ENCODE data around the gene COA3. TPM values are rescaled to one million over a fixed set of nuclear protein-coding genes. Genes with fewer than 3 reads are reported as not detected.

Gene COA3
- total RNA-seq, 1 experiment from 2014 or later, result 54.2 TPM

GRCh38 chr17:42766124-42766523 lies 32.4 kb downstream of the COA3 start:
- CTCF ChIA-PET, result interaction anchor here (0.7 to 1.1 kb wide), 3 partner anchors 83 to 211 kb away, joined by 3 to 4 read pairs (median 3); no protein-coding TSS in a partner anchor
- H3K9me3 Mint-ChIP-seq, result no peaks in the 10 kb centered on the region

GRCh38 chr17:42761638-42762037 lies 36.9 kb downstream of the COA3 start:
- ChIA-PET POLR2A (interaction anchor here (0.6 to 1.9 kb wide), 2 partner anchors 18 to 86 kb away, joined by 3 to 6 read pairs; partner anchors contain the start of gene EZH1), CTCF (interaction anchor here (1.1 to 5.2 kb wide), 13 partner anchors 12 to 237 kb away, joined by 3 to 117 read pairs (median 7); partner anchors contain the start of genes BECN1, CNTD1, COA3 and PSMC3IP)
- TF ChIP-seq TEAD4 (CRISPR knock-in tag; IDR thresholded peaks at IDR 0.05) (no peak), ZBTB21 (CRISPR knock-in tag; IDR thresholded peaks at IDR 0.05; ENCODE audit: borderline replicate concordance) (no peak), RELA (CRISPR knock-in tag; IDR thresholded peaks at IDR 0.05; ENCODE audit: borderline replicate concordance) (no peak), OVOL2 (CRISPR knock-in tag; IDR thresholded peaks at IDR 0.05; ENCODE audit: borderline replicate concordance) (no peak), NFE2L1 (CRISPR knock-in tag; IDR thresholded peaks at IDR 0.05) (no peak), MLX (CRISPR knock-in tag; IDR thresholded peaks at IDR 0.05) (no peak), SMAD3 (CRISPR knock-in tag; IDR thresholded peaks at IDR 0.05; ENCODE audit: borderline replicate concordance) (no peak), SP1 (CRISPR knock-in tag; conservative IDR thresholded peaks at IDR 0.05) (no peak), MXD4 (CRISPR knock-in tag; IDR thresholded peaks at IDR 0.05; ENCODE audit: borderline replicate concordance) (no peak), ZNF512 (CRISPR knock-in tag; IDR thresholded peaks at IDR 0.05; ENCODE audit: borderline replicate concordance) (no peak), SOX15 (CRISPR knock-in tag; IDR thresholded peaks at IDR 0.05) (no peak), E2F5 (CRISPR knock-in tag; IDR thresholded peaks at IDR 0.05) (no peak), ZMAT4 (CRISPR knock-in tag; IDR thresholded peaks at IDR 0.05) (no peak), NR3C1 (CRISPR knock-in tag; conservative IDR thresholded peaks at IDR 0.05; ENCODE audit: low read depth) (no peak), RORB (CRISPR knock-in tag; IDR thresholded peaks at IDR 0.05) (no peak)

More at GRCh38 chr17:42766124-42766523, 32.4 kb downstream of the COA3 start:
- no peak for ATAC-seq
- no peak overlapping the region for H3K27ac Mint-ChIP-seq
- no peak overlapping the region for H3K4me3 Mint-ChIP-seq
- no peak for DNase-seq (ENCODE audit: low spot score)
- no peaks in the 10 kb centered on the region for H3K36me3 Mint-ChIP-seq
- TF ChIP-seq NR1H2 (CRISPR knock-in tag; IDR thresholded peaks at IDR 0.05) (no peak), ESRRA (CRISPR knock-in tag; IDR thresholded peaks at IDR 0.05; ENCODE audit: borderline replicate concordance) (no peak), GRHL2 (CRISPR knock-in tag; IDR thresholded peaks at IDR 0.05; ENCODE audit: insufficient replicate concordance, severe bottlenecking) (no peak), GABPB1 (CRISPR knock-in tag; IDR thresholded peaks at IDR 0.05) (no peak), ZNF671 (CRISPR knock-in tag; IDR thresholded peaks at IDR 0.05) (no peak), ETV6 (CRISPR knock-in tag; IDR thresholded peaks at IDR 0.05) (no peak), CDX4 (CRISPR knock-in tag; IDR thresholded peaks at IDR 0.05; ENCODE audit: borderline replicate concordance) (no peak), KAT7 (CRISPR knock-in tag; IDR thresholded peaks at IDR 0.05; ENCODE audit: borderline replicate concordance) (no peak), GTF2I (CRISPR knock-in tag; conservative IDR thresholded peaks at IDR 0.05) (no peak), HMGA2 (CRISPR knock-in tag; IDR thresholded peaks at IDR 0.05) (no peak), FOXP4 (CRISPR knock-in tag; IDR thresholded peaks at IDR 0.05) (no peak), ZNF425 (CRISPR knock-in tag; conservative IDR thresholded peaks at IDR 0.05) (no peak)
- peaks cover 20% of the 10 kb centered on the region for H3K4me1 Mint-ChIP-seq
- POLR2A ChIA-PET, result no interaction called here
- peaks cover 36% of the 10 kb centered on the region for H3K27me3 Mint-ChIP-seq (ENCODE audit: low read depth)

More at GRCh38 chr17:42761638-42762037, 36.9 kb downstream of the COA3 start:
- no peak for ATAC-seq
- Mint-ChIP-seq H3K9me3 (no peaks in the 10 kb centered on the region), H3K27me3 (ENCODE audit: low read depth) (peaks cover 55% of the 10 kb centered on the region), H3K27ac (no peak overlapping the region), H3K36me3 (no peaks in the 10 kb centered on the region), H3K4me3 (peak overlapping the region; percentile 52), H3K4me1 (peaks cover 25% of the 10 kb centered on the region)
- no peak for DNase-seq (ENCODE audit: low spot score)
